ENCODE measurements around the gene BCO1. TPM values are rescaled to one million over a fixed set of nuclear protein-coding genes. Genes with fewer than 3 reads are reported as not detected.
"Not testable (repeated sequence)": the region's sequence is repeated elsewhere in the genome, so short reads cannot be mapped to it uniquely, and the experiment has no call there.

Gene BCO1
- total RNA-seq, 2 experiments from 2014 or later: not detected

GRCh38 chr16:81214745-81215166 is 23.7 kb upstream of the BCO1 start:
- ChIA-PET CTCF (interaction anchor here (1.1 kb wide), 1 partner anchor 9 kb away, joined by 3 read pairs; no protein-coding TSS in a partner anchor), POLR2A (no interaction called here)
- no peak overlapping the region for H3K27ac Mint-ChIP-seq
- H3K4me1 Mint-ChIP-seq: no peaks in the 10 kb centered on the region
- DNase-seq: peak; percentile 16
- intact Hi-C loops (cut with DNase I, micrococcal nuclease): no loop called here
- no peaks in the 10 kb centered on the region for H3K36me3 Mint-ChIP-seq (ENCODE audit: low read depth)
- H3K9me3 Mint-ChIP-seq (ENCODE audit: low read depth): no peaks in the 10 kb centered on the region
- H3K4me3 Mint-ChIP-seq: no peak overlapping the region
- H3K27me3 Mint-ChIP-seq: peaks cover 7% of the 10 kb centered on the region
- ATAC-seq: no peak

- intact Hi-C loops (cut with DNase I, micrococcal nuclease): no loop called here
- ChIA-PET POLR2A (no interaction called here), CTCF (interaction anchor here (0.6 to 3.1 kb wide), 2 partner anchors 11 to 470 kb away, joined by 3 to 18 read pairs; no protein-coding TSS in a partner anchor)
- ATAC-seq: no peak
- Mint-ChIP-seq H3K4me3 (no peak overlapping the region), H3K4me1 (no peaks in the 10 kb centered on the region), H3K27ac (no peak overlapping the region), H3K36me3 (ENCODE audit: low read depth) (no peaks in the 10 kb centered on the region), H3K9me3 (ENCODE audit: low read depth) (no peaks in the 10 kb centered on the region), H3K27me3 (peaks cover 7% of the 10 kb centered on the region)
- DNase-seq: no peak
These were observed 22.4 kb upstream of the BCO1 start for GRCh38 chr16:81216114-81216513.

DNA sequence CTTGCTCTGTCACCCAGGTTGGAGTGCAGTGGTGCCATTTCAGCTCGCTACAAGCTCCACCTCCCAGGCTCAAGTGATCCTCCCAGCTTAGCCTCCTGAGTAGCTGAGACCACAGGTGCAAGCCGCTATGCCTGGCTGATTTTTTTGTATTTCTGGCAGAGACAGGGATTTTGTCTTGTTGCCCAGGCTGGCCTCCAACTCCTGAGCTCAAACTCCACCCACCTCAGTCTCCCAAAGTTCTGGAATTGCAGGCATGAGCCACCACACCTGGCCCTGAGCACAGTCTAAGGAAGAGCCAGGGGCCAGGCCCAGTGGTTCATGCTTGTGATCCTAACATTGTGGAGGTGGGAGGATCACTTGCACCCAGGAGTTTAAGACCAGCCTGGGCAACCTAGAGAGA is 21.8 kb upstream of the BCO1 start:
- peaks cover 3% of the 10 kb centered on the region for H3K27me3 Mint-ChIP-seq
- ChIA-PET POLR2A (interaction anchor here (0.6 kb wide), 1 partner anchor 8 kb away, joined by 4 read pairs; no protein-coding TSS in a partner anchor), CTCF (interaction anchor here (3.1 kb wide), 1 partner anchor 11 kb away, joined by 18 read pairs; no protein-coding TSS in a partner anchor)
- no peak overlapping the region for H3K4me3 Mint-ChIP-seq
- no peak for ATAC-seq
- intact Hi-C loops (cut with DNase I, micrococcal nuclease): no loop called here
- H3K4me1 Mint-ChIP-seq: no peaks in the 10 kb centered on the region
- DNase-seq: no peak
- no peaks in the 10 kb centered on the region for H3K9me3 Mint-ChIP-seq (ENCODE audit: low read depth)
- no peaks in the 10 kb centered on the region for H3K36me3 Mint-ChIP-seq (ENCODE audit: low read depth)
- H3K27ac Mint-ChIP-seq: no peak overlapping the region

DNA sequence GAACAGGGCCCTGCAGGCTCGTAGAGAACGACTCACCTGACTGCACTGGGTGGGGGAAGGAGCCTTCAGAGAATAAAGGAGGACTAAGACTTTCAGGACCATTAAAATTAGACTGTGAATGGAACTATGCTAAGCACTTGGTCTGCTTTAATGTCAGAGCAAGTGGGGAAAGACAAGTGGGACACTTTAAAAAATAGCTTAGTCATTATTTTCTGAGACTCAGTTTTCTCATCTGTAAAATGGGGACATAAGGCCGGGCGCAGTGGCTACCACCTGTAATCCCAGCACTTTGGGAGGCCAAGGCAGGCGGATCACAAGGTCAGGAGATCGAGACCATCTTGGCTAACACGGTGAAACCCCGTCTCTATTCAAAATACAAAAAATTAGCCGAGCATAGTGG is 19.3 kb upstream of the BCO1 start:
- DNase-seq (no peak), ATAC-seq (no peak)
- H3K9me3 Mint-ChIP-seq (ENCODE audit: low read depth): no peaks in the 10 kb centered on the region
- no peak overlapping the region for H3K4me3 Mint-ChIP-seq
- intact Hi-C loops (cut with DNase I, micrococcal nuclease): no loop called here
- ChIA-PET CTCF (interaction anchor here (3.1 kb wide), 1 partner anchor 14 kb away, joined by 18 read pairs; no protein-coding TSS in a partner anchor), POLR2A (no interaction called here)
- H3K4me1 Mint-ChIP-seq: no peaks in the 10 kb centered on the region
- no peaks in the 10 kb centered on the region for H3K36me3 Mint-ChIP-seq (ENCODE audit: low read depth)
- H3K27me3 Mint-ChIP-seq: peaks cover 5% of the 10 kb centered on the region
- H3K27ac Mint-ChIP-seq: no peak overlapping the region

DNA sequence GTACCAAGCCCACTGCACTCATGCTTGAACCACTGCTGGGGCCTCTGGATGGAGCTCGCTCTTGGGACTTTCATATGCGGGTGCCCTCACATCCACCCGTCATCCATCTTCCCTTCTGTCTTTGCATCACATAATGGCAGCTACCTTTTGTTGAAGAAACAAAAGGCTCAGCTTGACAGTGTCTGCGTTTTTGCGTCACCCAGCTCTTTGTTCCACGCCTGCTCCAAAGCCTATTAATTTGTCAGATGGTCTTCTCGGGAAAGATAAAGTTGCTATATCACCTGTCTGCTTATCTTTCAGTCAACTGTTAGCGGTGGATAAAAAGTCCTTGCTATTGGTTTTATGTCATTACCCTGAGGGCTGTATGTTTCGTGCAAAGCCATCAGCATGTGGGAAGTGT is 18.1 kb upstream of the BCO1 start:
- no peak for ATAC-seq
- intact Hi-C loops (cut with DNase I, micrococcal nuclease): no loop called here

GRCh38 chr16:81221731-81222130 is 16.8 kb upstream of the BCO1 start:
- H3K9me3 Mint-ChIP-seq (ENCODE audit: low read depth): no peaks in the 10 kb centered on the region

More for the DNA sequence above, 18.1 kb upstream of the BCO1 start:
- CTCF ChIA-PET: interaction anchor here (0.8 to 1.2 kb wide), 4 partner anchors 9 to 614 kb away, joined by 3 to 4 read pairs (median 3); no protein-coding TSS in a partner anchor
- no peak overlapping the region for H3K4me3 Mint-ChIP-seq
- POLR2A ChIA-PET: no interaction called here
- no peaks in the 10 kb centered on the region for H3K9me3 Mint-ChIP-seq (ENCODE audit: low read depth)
- no peaks in the 10 kb centered on the region for H3K4me1 Mint-ChIP-seq
- DNase-seq: no peak
- peaks cover 7% of the 10 kb centered on the region for H3K27me3 Mint-ChIP-seq
- no peaks in the 10 kb centered on the region for H3K36me3 Mint-ChIP-seq (ENCODE audit: low read depth)
- no peak overlapping the region for H3K27ac Mint-ChIP-seq

DNA sequence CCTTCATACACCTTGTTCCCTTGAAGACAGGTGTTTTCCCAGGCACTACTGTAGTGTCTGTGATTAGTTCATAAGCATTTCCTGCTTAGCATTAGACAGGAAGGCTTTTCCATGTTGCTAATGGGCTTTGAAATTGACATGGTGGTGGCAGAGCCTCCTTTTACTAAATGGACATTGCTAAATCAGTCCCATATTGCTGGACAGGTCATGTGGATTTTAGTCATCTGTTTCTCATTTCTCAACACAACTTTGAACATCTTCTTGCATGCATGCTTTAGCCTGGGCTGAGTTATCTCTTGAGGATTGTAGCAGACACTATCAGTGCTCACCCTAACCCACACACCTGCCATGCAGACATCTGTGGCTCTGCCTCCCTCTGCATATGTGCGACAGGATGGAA is 13.7 kb upstream of the BCO1 start:
- Mint-ChIP-seq H3K4me3 (no peak overlapping the region), H3K27me3 (peaks cover 18% of the 10 kb centered on the region), H3K27ac (no peak overlapping the region), H3K4me1 (no peaks in the 10 kb centered on the region), H3K9me3 (ENCODE audit: low read depth) (no peaks in the 10 kb centered on the region), H3K36me3 (ENCODE audit: low read depth) (no peaks in the 10 kb centered on the region)
- intact Hi-C loops (cut with DNase I, micrococcal nuclease): no loop called here
- DNase-seq: no peak
- ATAC-seq: no peak
- ChIA-PET CTCF (no interaction called here), POLR2A (no interaction called here)

More at GRCh38 chr16:81221731-81222130, 16.8 kb upstream of the BCO1 start:
- intact Hi-C loops (cut with DNase I, micrococcal nuclease): no loop called here
- ChIA-PET CTCF (interaction anchor here (0.6 to 0.8 kb wide), 2 partner anchors 13 to 28 kb away, joined by 3 read pairs; no protein-coding TSS in a partner anchor), POLR2A (interaction anchor here (0.7 kb wide), 1 partner anchor 422 kb away, joined by 3 read pairs; no protein-coding TSS in a partner anchor)
- Mint-ChIP-seq H3K27ac (no peak overlapping the region), H3K27me3 (peaks cover 11% of the 10 kb centered on the region), H3K36me3 (ENCODE audit: low read depth) (no peaks in the 10 kb centered on the region), H3K4me3 (no peak overlapping the region), H3K4me1 (no peaks in the 10 kb centered on the region)
- ATAC-seq: no peak
- no peak for DNase-seq

GRCh38 chr16:81225697-81226096 is 12.8 kb upstream of the BCO1 start:
- H3K4me3 Mint-ChIP-seq; DNase-seq; POLR2A ChIA-PET; H3K27ac Mint-ChIP-seq; ATAC-seq; H3K4me1 Mint-ChIP-seq; H3K9me3 Mint-ChIP-seq (ENCODE audit: low read depth); intact Hi-C loops (cut with DNase I, micrococcal nuclease); H3K36me3 Mint-ChIP-seq (ENCODE audit: low read depth): not testable (repeated sequence)
- CTCF ChIA-PET: interaction anchor here (0.5 to 1.4 kb wide), 2 partner anchors 21 to 125 kb away, joined by 3 to 9 read pairs; no protein-coding TSS in a partner anchor
- H3K27me3 Mint-ChIP-seq: peaks cover 18% of the 10 kb centered on the region

DNA sequence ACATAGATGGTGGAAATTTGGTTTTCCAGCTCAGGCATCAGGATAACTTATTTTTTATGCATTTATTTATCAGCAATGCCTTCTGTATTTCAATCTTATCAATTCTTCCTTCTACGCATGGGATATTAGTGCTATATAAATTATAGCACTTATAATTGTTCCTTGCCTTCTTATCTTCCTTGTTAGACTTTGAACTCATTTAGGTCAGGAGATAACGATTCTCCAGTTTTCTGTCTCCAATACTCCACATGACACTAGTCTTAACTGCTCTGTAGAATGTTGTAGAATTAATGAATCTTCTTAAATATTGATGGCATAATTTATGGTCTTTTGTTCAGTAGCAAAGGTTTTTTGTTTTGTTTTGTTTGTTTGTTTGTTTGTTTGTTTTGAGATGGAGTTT is 10.7 kb upstream of the BCO1 start:
- no peaks in the 10 kb centered on the region for H3K4me1 Mint-ChIP-seq
- H3K36me3 Mint-ChIP-seq (ENCODE audit: low read depth): no peaks in the 10 kb centered on the region
- H3K4me3 Mint-ChIP-seq: no peak overlapping the region
- peaks cover 20% of the 10 kb centered on the region for H3K27me3 Mint-ChIP-seq
- ChIA-PET POLR2A (no interaction called here), CTCF (no interaction called here)
- intact Hi-C loops (cut with DNase I, micrococcal nuclease): no loop called here
- H3K9me3 Mint-ChIP-seq (ENCODE audit: low read depth): no peaks in the 10 kb centered on the region
- DNase-seq (no peak), ATAC-seq (no peak)
- H3K27ac Mint-ChIP-seq: no peak overlapping the region

DNA sequence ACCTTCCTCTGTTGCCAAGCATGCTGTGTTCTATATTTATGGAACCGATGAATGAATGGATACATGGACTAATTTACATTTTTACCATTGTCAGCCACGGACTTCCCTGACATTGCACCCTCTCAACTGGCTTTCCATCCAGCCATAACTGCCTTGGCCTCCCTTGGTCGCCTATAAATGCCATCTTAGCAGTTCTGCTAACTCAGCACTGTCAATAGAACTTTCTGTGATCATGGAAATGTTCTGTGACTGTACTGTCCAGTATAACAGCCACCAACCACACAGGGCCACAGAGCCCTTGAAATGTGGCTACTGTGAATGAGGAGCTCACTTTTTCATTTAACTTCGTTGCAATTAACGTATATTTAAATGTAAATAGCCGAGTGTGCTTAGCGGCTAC is 8.7 kb upstream of the BCO1 start:
- intact Hi-C loops (cut with DNase I, micrococcal nuclease): no loop called here
- H3K4me3 Mint-ChIP-seq: no peak overlapping the region
- H3K27ac Mint-ChIP-seq: no peak overlapping the region
- no peaks in the 10 kb centered on the region for H3K9me3 Mint-ChIP-seq (ENCODE audit: low read depth)
- no peak for ATAC-seq
- DNase-seq: no peak
- ChIA-PET POLR2A (no interaction called here), CTCF (interaction anchor here (1.2 kb wide), 1 partner anchor 25 kb away, joined by 5 read pairs; no protein-coding TSS in a partner anchor)
- no peaks in the 10 kb centered on the region for H3K36me3 Mint-ChIP-seq (ENCODE audit: low read depth)
- H3K4me1 Mint-ChIP-seq: no peaks in the 10 kb centered on the region
- peaks cover 16% of the 10 kb centered on the region for H3K27me3 Mint-ChIP-seq

- intact Hi-C loops (cut with DNase I, micrococcal nuclease): no loop called here
- no peaks in the 10 kb centered on the region for H3K9me3 Mint-ChIP-seq (ENCODE audit: low read depth)
- ChIA-PET POLR2A (interaction anchor here (0.5 kb wide), 1 partner anchor 27 kb away, joined by 4 read pairs; no protein-coding TSS in a partner anchor), CTCF (interaction anchor here (0.7 kb wide), 1 partner anchor 32 kb away, joined by 5 read pairs; no protein-coding TSS in a partner anchor)
- ATAC-seq: no peak
- no peaks in the 10 kb centered on the region for H3K36me3 Mint-ChIP-seq (ENCODE audit: low read depth)
- no peak for DNase-seq
- no peak overlapping the region for H3K4me3 Mint-ChIP-seq
- H3K27me3 Mint-ChIP-seq: peaks cover 13% of the 10 kb centered on the region
- H3K27ac Mint-ChIP-seq: no peak overlapping the region
- H3K4me1 Mint-ChIP-seq: no peaks in the 10 kb centered on the region
These were observed 7.5 kb upstream of the BCO1 start for GRCh38 chr16:81231014-81231413.

DNA sequence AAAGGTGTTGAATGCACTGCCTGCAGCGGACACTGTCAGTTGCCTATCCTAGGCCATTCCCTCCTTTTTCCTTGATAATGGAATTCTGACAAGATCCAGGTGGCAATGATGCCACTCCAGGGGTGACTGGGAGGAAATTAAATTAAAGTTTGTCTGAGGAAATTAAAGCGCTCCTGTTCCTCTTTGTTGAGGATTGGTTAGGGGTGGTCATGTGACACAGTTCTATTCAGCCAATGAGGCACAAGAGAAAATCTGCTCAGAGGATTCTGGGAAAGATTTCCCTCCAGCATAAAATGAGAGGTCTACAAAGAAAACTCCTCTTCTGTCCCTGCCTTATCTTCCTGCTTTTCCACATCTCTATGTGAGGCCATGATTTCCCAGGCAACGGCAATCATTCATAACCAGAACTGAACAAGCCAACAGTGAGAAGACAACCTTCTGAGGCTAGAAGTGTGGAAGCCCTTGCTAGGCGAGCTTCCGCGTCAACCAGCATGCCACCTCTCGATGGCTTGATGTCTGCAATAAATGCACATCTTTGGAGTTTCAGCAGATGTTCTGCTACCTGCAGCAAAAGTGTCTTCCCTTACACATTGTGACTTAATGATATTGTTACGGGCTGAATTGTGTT is 5.6 kb upstream of the BCO1 start:
- Mint-ChIP-seq H3K9me3 (ENCODE audit: low read depth) (no peaks in the 10 kb centered on the region), H3K4me1 (no peaks in the 10 kb centered on the region), H3K27me3 (peaks cover 9% of the 10 kb centered on the region), H3K36me3 (ENCODE audit: low read depth) (no peaks in the 10 kb centered on the region), H3K4me3 (no peak overlapping the region), H3K27ac (no peak overlapping the region)
- DNase-seq: no peak
- ChIA-PET CTCF (interaction anchor here (0.6 kb wide), 1 partner anchor 491 kb away, joined by 3 read pairs; no protein-coding TSS in a partner anchor), POLR2A (no interaction called here)
- intact Hi-C loops (cut with DNase I, micrococcal nuclease): no loop called here
- no peak for ATAC-seq

Data from activated CD4-positive, alpha-beta T cell treated with anti-CD3 and anti-CD28 coated beads for 36 hours (primary cell).